GM06990 (cell line): ENCODE results near the gene CATSPER3.

ENCODE experiments used
- DNase-seq: peaks from one replicate; pipeline ENCODE4 v3.0.0-alpha.2; 2011; ENCODE audit not compliant: insufficient read length; ENCODE audit errors: extremely low read depth
- H3K27me3 ChIP-seq: replicated peaks from 2 replicates; pipeline ENCODE4 v1.6.0; 2011; ENCODE audit warnings: low read length; ENCODE audit not compliant: control insufficient read depth, insufficient read depth
- H3K36me3 ChIP-seq: 2 replicates; pipeline ENCODE4 v1.5.1; 2011; ENCODE audit warnings: low read length; ENCODE audit not compliant: control insufficient read depth, insufficient read depth
- H3K4me3 ChIP-seq: replicated peaks from 2 replicates; pipeline ENCODE4 v1.5.1; 2011; ENCODE audit warnings: low read depth, mild to moderate bottlenecking, control low read depth, low read length
- CTCF ChIP-seq: IDR thresholded peaks from 2 replicates; pipeline ENCODE4 v1.5.1; 2011; ENCODE audit warnings: low read length, control low read depth, mild to moderate bottlenecking, inconsistent platforms; ENCODE audit not compliant: insufficient read depth, poor library complexity, severe bottlenecking

CATSPER3 gene

GRCh38 chr5:134935711-134936602, 31.8 kb upstream of the CATSPER3 start:
- Histone ChIP-seq H3K4me3 (no peak overlapping the region), H3K36me3 (peaks cover 1% of the 10 kb centered on the region), H3K27me3 (no peaks in the 10 kb centered on the region)
- TF ChIP-seq CTCF: no peak
- no peak for DNase-seq

- H3K4me3 ChIP-seq: no peak overlapping the region
- DNase-seq: no peak
- TF ChIP-seq CTCF: no peak
- H3K36me3 ChIP-seq: peaks cover 1% of the 10 kb centered on the region
- H3K27me3 ChIP-seq: no peaks in the 10 kb centered on the region
These were observed 30.2 kb upstream of the CATSPER3 start for GRCh38 chr5:134937526-134937925.

GRCh38 chr5:134938030-134938429, 29.7 kb upstream of the CATSPER3 start:
- Histone ChIP-seq H3K36me3 (peaks cover 1% of the 10 kb centered on the region), H3K27me3 (no peaks in the 10 kb centered on the region), H3K4me3 (no peak overlapping the region)
- DNase-seq: no peak
- no peak for TF ChIP-seq CTCF

- H3K36me3 ChIP-seq: peaks cover 1% of the 10 kb centered on the region
- DNase-seq: no peak
- no peak overlapping the region for H3K4me3 ChIP-seq
- TF ChIP-seq CTCF: no peak
- no peaks in the 10 kb centered on the region for H3K27me3 ChIP-seq
These were observed 28.2 kb upstream of the CATSPER3 start for GRCh38 chr5:134939500-134939899.

GRCh38 chr5:134943547-134943946, 24.2 kb upstream of the CATSPER3 start:
- H3K4me3 ChIP-seq: no peak overlapping the region
- no peak for TF ChIP-seq CTCF
- no peaks in the 10 kb centered on the region for H3K36me3 ChIP-seq

More at GRCh38 chr5:134943547-134943946, 24.2 kb upstream of the CATSPER3 start:
- no peaks in the 10 kb centered on the region for H3K27me3 ChIP-seq
- no peak for DNase-seq
